Measurements from ENCODE around the gene CHIA. TPM values are rescaled to one million over a fixed set of nuclear protein-coding genes. Genes with fewer than 3 reads are reported as not detected.

Gene CHIA
- total RNA-seq, 1 donor from 2014 or later = not detected

DNA sequence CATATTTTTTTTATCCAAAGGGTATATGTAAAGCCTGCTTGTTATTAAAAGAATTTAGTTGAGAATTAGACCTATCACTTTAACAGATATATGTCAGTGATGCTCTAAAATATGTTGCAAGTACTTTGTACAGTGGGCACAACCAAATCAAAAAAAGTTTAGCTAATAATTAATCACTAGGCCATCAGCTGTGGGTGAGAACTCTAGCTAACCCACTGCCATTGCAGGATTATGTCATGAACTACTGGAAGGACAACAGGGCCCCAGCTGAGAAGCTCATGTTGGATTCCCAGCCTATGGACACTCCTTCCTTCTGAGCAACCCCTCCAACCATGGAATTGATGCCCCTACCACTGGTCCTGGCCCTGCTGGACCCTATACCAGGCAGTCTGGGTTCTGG is 6.8 kb upstream of the CHIA start:
- Mint-ChIP-seq H3K9me3 (no peaks in the 10 kb centered on the region), H3K27me3 (ENCODE audit: low read depth) (no peaks in the 10 kb centered on the region), H3K4me1 (no peaks in the 10 kb centered on the region), H3K27ac (no peak overlapping the region), H3K4me3 (no peak overlapping the region), H3K36me3 (no peaks in the 10 kb centered on the region)
- TF ChIP-seq, protein P1, sequence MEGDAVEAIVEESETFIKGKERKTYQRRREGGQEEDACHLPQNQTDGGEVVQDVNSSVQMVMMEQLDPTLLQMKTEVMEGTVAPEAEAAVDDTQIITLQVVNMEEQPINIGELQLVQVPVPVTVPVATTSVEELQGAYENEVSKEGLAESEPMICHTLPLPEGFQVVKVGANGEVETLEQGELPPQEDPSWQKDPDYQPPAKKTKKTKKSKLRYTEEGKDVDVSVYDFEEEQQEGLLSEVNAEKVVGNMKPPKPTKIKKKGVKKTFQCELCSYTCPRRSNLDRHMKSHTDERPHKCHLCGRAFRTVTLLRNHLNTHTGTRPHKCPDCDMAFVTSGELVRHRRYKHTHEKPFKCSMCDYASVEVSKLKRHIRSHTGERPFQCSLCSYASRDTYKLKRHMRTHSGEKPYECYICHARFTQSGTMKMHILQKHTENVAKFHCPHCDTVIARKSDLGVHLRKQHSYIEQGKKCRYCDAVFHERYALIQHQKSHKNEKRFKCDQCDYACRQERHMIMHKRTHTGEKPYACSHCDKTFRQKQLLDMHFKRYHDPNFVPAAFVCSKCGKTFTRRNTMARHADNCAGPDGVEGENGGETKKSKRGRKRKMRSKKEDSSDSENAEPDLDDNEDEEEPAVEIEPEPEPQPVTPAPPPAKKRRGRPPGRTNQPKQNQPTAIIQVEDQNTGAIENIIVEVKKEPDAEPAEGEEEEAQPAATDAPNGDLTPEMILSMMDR (IDR thresholded peaks at IDR 0.05; ENCODE audit: unreplicated experiment) = no peak
- DNase-seq (ENCODE audit: low spot score in 2 of 2, unreplicated experiment in 2 of 2) = no peak

DNA sequence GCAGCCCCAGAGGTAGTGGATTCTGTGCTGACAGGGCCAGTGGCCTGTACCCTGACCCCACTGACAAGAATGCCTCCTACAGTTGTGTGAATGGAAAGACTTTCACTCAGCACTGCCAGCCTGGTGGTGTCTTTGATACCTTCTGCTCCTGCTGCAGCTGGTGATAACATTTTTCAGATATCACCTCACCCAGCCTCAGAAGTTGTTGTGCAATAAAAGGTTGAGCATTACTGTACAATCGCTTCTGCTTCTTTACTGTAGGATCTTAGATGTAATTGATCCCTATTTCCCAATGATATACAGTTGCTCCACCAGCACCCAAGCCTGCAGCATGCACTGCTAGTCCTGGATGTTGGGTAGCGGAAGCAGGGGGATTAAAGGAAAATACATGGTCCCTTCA is 4.8 kb upstream of the CHIA start:
- H3K9me3 Mint-ChIP-seq = no peaks in the 10 kb centered on the region
- DNase-seq (ENCODE audit: low spot score in 2 of 2, unreplicated experiment in 2 of 2) = no peak
- no peaks in the 10 kb centered on the region for H3K4me1 Mint-ChIP-seq
- H3K4me3 Mint-ChIP-seq = no peak overlapping the region
- no peak overlapping the region for H3K27ac Mint-ChIP-seq
- TF ChIP-seq, protein P1 (IDR thresholded peaks at IDR 0.05; ENCODE audit: unreplicated experiment) = no peak
- H3K36me3 Mint-ChIP-seq = no peaks in the 10 kb centered on the region
- H3K27me3 Mint-ChIP-seq (ENCODE audit: low read depth) = no peaks in the 10 kb centered on the region

DNA sequence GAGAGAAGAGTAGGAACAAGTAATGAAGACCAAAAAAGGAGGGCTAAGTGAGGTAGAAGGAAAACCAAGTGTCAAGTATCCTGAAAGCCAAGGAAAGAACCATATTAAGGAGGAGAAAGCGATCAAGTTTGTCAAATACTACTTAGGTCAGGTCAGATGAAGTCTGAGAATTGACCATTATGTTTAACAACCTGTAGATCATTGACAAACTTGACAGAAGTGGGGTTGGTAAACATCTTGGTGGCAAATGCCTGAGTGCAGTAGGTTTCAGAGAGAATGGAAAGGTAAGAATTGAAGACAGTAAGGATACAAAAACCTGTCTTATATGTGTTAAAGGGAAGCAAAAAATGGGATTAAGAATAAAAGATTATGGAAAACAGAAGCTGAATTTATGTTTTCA is 3.7 kb upstream of the CHIA start:
- Mint-ChIP-seq H3K27me3 (ENCODE audit: low read depth) (no peaks in the 10 kb centered on the region), H3K4me1 (no peaks in the 10 kb centered on the region), H3K4me3 (no peak overlapping the region), H3K36me3 (no peaks in the 10 kb centered on the region), H3K27ac (no peak overlapping the region), H3K9me3 (peaks cover 4% of the 10 kb centered on the region)
- TF ChIP-seq, protein P1 (IDR thresholded peaks at IDR 0.05; ENCODE audit: unreplicated experiment) = no peak
- no peak for DNase-seq (ENCODE audit: low spot score in 2 of 2, unreplicated experiment in 2 of 2)

DNA sequence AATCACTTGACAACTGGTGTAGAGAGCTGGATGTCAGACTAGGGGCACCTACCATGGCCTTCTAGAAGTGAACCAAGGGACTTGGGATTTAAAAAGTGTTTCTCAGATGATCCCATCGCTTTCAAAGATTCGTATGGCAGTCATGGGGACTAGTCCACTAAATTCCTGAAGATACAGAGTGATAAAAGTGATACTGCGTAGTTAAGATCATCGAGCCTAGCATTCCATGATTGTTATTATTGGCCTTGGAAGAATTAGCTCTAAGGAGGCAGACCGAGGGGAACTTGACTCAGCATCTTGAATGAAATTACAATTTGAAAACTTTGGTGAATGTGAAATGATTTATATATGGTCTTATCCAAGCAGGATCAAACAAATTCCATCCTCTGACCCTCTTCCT is 1.3 kb upstream of the CHIA start:
- Mint-ChIP-seq H3K4me3 (no peak overlapping the region), H3K27ac (no peak overlapping the region), H3K27me3 (ENCODE audit: low read depth) (no peaks in the 10 kb centered on the region), H3K4me1 (no peaks in the 10 kb centered on the region), H3K36me3 (no peaks in the 10 kb centered on the region), H3K9me3 (peaks cover 4% of the 10 kb centered on the region)
- TF ChIP-seq, protein P1 (IDR thresholded peaks at IDR 0.05; ENCODE audit: unreplicated experiment) = no peak
- DNase-seq (ENCODE audit: low spot score in 2 of 2, unreplicated experiment in 2 of 2) = no peak

DNA sequence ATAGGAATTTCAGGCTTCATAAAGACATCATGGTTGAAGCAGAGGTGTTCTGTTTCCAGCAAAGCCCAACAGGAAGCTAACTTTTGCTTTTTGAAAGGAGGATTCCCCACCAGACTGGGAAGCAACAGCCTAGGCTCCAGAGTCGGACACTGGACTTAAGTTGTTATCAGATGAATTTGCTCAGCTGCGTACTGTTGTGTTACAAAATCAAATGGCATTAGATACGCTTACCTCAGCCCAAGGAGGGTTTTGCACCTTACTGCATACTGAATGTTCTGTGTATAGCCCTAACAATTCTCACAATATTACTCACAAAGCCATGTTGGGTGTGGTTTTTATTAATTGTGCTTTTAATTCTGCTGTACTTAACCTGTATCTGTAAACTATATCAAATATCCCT is 547 bp upstream of the CHIA start:
- H3K27me3 Mint-ChIP-seq (ENCODE audit: low read depth) = no peaks in the 10 kb centered on the region

More for the DNA sequence above, 547 bp upstream of the CHIA start:
- Mint-ChIP-seq H3K27ac (no peak overlapping the region), H3K36me3 (no peaks in the 10 kb centered on the region), H3K9me3 (peaks cover 4% of the 10 kb centered on the region), H3K4me1 (no peaks in the 10 kb centered on the region), H3K4me3 (no peak overlapping the region)
- DNase-seq (ENCODE audit: low spot score in 2 of 2, unreplicated experiment in 2 of 2) = no peak
- TF ChIP-seq, protein P1 (IDR thresholded peaks at IDR 0.05; ENCODE audit: unreplicated experiment) = no peak

Measured in mesothelial cell of epicardium (in vitro differentiated cells).